Limb (tissue), 2 donors: ENCODE results near the gene SPAG16.

Source experiments
- DNase-seq, 2 donors: peaks; one replicate each; pipeline ENCODE4 v3.0.0-alpha.2; 2016; ENCODE audit errors: extremely low spot score in 2 of 2

The SPAG16 gene

DNA sequence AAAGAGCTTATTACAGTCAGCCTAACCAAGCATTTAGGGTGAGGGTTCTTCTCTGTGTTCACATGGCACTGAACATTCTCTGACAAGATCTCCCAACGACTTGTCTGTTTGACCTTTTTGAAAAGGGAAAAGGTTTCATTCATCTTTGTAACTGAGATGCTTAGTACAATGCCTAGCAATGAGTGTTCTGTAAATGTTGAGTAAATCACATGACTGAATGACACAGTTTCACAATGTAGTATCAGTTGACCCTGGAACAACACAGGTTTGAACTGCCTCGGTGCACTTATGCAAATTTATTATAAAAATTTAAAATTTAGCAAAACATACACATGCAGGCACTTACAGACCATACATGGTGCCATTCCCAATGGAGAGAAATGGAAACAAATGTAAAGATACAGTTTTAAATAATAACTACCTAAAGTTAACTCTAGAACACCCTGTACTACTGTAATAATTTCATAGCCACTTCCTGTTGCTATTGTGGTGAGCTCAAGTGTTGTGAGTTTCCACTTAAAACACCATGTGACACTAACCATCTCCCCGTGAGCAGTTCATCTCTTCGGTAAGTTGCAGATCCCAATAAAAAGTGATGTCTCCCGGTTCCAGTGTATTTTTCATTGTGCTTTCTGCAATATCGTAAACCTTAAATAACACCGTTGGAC is 1092.5 kb downstream of the SPAG16 start:
- no peak for DNase-seq

DNA sequence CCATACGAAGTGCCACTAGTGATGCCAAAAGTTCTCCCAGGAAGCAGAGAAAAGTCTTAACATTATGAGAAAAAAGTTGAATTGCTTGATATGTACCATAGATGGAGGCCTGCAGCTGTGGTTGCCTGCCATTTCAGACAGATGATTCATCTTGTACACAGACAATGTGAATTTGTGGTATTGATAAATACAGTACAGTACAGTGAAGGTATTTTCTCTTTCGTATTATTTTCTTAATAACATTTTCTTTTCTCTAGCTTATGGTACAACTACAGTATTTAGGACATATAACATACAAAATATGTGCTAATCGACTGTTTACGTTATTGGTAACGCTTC is 1093.0 kb downstream of the SPAG16 start:
- no peak for DNase-seq

DNA sequence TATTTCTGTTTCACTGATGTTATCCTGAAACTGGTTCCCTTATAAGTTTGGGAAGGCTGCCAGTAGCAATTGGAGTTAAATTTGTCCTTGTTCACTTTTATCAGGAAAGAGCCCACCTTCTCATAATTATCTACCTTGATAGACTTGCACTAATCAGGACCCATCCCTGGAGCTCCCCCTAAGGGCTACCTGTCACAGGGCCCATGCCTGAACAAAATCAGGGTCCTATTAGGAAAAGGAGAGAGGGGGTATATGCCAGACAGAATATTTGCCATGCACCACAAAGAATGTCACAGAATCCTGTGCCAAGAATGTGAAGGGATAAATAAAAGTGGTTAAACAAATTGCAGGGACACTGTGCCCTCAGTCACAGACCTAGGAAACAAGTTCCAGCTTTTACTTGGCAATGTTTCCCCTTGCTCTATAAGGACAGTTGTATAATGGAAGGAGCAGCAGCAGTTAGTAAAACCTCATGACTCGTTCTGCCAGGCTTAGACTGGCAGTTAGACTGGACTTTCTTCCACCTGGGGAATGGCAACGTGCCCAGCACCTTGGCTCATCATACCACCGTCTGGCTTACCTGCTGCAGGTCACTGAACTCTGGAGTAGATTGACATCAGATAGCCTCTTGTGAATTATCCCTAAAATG is 1094.3 kb downstream of the SPAG16 start:
- no peak for DNase-seq

DNA sequence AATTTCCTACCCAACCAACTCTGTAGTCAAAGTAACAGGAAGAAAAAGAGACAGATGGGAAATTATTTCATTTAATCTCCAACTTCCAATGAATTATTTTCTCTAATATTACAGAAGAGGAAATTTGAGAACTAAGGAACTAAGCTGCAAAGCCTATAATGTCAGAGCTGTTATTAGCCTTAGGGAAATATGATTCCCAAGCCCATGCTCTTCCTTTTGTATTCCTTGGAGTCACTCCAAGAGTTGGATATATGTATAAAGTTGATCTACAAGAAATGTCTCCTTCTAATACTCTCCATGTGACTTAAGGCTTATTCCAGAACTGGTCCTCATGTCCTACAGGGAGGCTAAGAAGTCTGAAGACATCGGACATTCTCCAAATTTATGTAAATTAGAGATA is 1095.0 kb downstream of the SPAG16 start:
- DNase-seq, result peak in 1 of 2 donors; percentile 9

DNA sequence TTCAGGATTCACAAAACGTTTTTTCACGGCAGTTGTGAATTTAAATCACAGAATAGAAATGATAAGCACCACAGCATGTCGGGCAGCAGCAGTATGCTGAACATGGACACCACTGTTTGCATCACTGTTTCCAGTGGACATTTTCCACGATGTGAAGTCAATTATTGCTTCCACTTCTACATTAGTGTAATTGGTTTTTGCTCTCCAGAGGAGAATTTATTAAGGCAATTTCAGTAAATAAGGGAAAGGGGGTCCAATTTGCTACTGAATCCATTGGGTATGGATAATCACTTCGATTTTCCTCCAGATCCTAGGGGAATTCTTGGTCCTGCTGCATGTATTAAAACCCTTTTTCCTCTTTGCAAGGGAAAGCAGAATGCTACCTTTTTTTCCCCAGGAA is 1096.4 kb downstream of the SPAG16 start:
- no peak for DNase-seq

DNA sequence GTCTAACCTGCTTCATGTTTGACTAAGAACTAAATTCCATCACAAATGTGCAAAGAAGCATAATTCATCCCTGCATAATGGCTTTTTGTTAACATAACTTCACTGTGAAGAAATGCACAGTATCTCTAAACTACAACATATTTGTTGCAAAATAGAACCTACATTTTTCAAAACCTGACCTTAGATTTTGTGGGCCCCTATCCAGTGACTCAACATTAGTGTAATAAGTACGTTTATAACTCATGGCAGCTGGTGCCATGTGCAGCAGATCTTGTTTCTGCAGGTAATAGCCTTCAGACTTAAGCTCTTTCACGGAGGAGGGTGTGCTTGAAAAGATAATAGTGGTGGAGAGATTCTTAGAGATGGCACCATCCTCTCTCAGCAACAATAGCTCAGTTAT is 1098.0 kb downstream of the SPAG16 start:
- DNase-seq, result no peak

DNA sequence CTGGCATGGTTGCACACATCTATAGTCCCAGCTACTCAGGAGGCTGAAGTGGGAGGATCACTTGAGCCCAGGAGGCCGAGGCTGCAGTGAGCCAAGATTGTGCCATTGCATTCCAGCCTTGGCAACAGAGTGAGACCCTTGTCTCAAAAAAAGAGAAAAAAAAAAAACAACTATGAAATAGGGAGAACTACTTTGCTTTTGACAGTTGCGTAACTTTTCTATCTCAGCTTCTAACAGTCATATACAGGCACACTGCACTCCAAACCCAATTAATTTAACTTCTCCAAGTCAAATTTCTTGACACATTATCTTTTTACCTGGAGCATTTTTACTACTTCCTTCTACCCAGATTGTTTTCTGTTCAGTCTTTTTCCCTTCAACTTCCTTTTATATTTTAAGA is 1102.5 kb downstream of the SPAG16 start:
- no peak for DNase-seq

DNA sequence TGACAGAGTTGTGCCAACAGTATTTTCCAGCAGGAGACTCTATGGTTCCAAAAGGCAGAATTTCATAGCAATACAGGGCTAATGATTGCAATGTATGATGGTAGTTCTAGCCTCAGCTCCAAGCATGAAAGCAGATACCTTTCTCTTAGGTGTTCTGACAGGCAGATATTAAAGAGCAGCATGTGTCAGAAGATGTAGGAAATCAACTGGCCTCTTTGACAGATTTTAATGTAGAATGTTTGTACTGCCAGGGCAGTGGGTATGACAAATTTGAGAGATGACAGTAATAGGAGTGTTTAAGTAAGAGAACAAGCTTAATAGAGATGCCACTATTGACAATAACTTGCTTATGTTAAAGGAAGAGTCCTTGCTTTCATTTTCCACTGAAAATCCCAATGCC is 1105.1 kb downstream of the SPAG16 start:
- no peak for DNase-seq

DNA sequence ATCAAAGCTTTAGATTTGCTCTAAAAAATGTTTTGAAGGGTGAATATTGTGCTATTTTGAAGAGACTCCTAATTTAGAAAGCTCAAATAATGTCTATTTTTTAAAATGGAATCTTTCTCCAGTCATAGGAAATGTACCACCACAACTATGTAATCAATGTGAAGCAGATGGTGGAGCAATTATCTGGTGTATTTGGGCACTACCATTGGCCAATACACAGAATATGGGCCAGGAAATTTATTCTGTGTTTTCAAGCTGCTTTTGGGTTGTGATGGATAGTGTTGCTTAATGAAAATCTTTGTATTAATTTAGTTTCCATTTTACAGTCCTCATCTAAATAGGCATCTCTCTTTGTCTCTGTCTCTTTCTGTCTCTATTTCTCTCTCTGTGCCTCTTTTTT is 1109.5 kb downstream of the SPAG16 start:
- no peak for DNase-seq

DNA sequence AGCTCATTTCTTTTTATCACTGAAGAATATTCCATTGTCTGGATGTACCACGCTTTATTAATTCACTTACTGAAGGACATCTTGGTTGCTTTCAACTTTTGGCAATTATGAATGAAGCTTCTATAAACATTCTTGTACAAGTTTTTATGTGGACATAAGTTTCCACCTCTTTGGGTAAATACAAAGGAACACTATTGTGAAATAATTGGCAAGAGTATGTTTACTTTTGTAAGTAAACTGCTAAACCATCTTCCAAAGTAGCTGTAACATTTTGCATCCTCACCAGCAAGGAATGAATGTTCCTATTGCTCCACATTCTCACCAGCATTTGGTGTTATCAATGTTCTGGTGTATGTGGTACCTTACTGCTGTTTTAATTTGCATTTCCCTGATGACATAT is 1110.8 kb downstream of the SPAG16 start:
- no peak for DNase-seq

DNA sequence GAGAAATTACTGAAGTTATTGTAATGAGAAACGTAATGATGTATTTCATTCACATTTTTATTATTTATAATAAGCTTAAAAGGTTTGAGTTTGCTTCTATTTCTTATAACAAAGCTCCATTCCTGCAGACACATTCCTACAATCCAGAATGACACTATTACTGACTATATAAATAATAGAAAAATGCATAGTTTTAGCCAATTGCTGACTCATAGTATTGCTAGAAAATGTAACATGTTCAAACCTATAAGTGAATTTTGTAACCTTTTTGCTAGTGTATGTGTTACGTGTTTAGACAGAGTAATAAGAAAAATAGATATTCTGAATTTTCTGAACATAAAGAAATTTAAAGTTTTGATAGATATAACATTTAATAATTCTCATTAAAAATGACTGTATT is 1117.3 kb downstream of the SPAG16 start:
- no peak for DNase-seq

DNA sequence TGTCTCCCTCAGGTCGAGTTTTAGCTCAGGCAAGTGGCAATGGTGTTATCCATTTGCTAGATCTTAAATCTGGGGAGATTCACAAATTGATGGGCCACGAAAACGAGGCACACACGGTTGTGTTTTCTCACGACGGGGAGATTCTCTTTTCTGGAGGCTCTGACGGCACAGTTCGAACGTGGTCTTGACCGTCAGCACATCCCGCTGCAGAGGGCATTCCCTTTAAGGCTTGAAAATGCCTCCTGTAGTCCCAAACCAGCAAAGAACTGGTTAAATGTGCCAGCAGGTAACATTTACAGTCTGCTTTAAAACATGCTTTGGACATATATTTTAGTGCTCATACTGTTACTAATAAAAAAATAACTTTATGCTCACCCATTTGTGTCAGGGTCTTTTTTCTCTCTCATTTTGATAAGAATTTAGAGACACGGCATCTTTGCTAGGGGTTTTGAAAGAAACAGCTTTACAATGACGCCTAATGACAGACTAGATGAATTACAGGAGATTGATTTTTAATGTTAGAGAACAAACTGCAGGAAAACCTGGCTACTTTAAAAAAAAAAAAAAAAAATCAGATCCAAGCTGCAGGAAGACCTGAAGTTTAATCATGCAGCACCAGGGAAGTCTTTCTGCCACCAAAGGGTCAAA is 1126.0 kb downstream of the SPAG16 start:
- DNase-seq, result no peak

DNA sequence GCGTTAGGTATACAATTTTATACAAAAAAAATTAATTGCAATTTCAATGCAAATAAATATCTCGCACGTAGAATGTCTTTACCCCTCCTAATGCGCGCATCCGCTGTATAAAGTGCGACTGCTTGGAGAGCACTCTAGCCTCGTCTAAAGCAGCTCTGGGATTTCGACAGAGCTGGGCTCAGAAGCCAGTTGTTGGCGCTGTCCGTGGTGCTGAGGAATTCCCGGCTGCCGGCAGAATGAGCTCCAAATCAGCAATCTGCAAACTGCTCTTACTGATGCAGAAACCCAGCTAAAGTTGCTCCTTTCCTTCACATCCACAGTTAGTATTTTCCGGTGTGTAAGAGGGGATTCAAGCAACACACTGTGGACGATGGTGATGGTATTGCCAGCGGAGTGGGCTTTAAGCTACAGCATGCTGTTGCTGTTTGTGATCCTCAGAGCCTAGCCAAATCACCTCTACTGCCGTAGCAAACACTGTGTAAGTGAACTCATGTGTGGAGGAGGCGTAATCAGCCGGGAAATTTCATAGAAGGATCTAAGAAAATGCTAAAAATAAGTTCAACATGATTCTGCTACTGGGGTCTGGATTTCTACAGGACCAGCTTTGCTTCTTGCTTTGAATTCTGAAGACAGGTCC is 1126.8 kb downstream of the SPAG16 start, which contains the start of gene VWC2L:
Gene VWC2L, plus strand, starts transcription at position 137 of the 637 bp plus-strand sequence. CDS start 3,140 bp downstream, outside the sequence.
- peak; percentile 83 to 89 for DNase-seq

DNA sequence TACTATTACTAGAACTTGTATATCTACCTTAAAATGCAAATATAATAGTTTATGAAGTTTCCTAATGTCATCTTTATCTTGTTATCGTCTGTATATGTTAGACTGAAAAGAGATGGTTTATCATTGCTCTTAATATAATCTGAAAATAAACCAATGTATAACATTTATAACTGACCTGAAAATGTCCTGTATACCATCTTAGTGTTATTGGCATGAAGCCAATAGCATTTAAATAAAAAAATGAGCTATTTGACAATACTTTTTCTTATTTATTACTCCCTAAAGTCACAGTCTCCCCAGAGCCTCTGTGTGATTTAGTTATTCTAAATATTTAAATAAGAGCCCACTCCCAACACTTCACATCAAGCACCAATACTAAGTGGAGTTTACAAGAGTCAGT is 1128.4 kb downstream of the SPAG16 start:
- no peak for DNase-seq

DNA sequence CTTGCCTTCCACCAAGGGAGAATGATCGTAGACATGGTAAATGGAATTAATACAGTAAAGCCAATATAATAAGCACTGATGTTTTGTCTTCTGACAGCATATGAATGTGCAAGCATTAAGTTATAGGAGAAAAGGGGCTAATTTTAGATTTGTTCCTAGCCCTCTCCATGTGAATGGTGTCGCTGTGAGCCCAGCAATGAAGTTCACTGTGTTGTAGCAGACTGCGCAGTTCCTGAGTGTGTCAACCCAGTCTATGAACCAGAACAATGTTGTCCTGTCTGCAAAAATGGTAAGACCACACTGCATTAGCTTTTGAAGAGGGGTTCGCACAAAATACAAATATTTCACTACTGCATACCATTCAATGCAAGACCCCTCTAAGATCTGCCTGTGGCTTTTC is 1152.2 kb downstream of the SPAG16 start:
- no peak for DNase-seq

DNA sequence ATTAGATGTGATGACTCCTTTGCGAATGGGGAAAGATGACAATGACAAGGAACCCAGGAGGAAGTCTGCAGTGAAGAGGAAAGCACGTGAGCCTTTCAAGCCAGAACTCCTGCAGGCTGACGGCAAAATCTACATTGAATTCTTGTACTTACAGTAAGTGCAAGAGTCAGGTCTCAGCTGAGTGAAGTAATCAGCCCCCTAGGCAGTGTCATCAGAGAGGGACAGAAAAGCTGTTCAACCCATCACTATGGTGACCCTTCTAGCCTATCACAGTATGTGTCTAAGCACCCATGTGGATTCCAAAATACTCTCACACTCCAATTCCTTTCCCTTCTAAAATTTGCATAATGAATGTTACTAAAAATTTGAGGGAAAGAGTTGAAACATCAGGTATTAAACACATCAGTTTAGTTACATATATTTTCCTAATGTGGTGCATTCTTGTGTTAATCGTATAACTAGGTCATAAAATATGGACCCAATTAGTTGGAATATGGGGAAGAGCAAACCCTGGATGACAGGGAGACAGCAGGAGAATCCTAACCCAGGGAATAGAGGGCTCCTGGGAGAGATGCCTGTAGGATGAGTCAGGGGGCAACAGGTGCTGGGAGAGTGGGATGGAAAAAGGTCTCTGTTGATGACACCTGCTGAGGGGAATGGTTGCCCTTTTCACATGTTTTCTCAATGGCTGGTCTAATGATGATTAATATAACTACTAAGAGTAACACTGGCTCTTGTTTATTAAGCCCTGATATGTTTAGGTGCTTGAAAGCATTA is 1166.0 kb downstream of the SPAG16 start:
- no peak for DNase-seq

DNA sequence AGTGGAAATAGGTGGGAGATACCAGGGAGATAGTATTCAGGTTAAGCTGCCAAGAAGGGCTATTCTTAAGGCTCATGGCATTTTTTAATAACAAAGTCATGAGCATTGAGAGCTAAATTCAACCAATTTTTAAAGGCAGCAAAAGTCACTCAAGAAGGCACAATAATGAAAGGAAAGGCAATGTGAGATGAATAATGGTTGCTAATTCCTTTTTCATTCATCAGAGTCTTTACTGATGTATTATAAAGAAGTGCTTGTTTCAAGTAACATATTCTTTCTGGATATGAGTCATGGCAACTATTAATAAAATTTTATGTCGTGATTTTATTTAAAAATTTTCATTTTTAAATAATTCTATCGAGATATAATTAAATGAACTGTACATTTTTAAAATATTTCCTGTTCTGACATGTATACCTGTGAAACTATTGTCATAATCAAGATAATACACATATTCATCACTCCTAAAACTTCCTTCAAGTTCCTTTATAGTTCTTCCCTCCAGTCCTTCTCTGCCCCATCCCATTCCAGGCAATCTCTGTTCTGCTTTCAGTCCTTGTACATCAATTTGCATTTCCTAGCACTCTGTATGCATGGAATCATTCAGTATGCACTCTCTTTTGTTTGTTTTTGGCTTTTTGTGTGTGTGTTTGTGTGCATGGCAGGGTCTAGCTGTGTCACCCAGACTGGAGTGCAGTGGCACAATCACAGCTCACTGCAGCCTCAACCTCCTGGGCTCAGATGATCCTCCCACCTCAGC is 1167.4 kb downstream of the SPAG16 start:
- no peak for DNase-seq
